NCI-H2227 treated with DMSO at 0.1 percent for 48 hours (cell line): ENCODE measurements around the gene ARNT2.
"Not testable (repeated sequence)": the region's sequence is repeated elsewhere in the genome, so short reads cannot be mapped to it uniquely, and the experiment has no call there.

Experiments used
- DNase-seq: peaks from one replicate; lab custom pipeline; 2025; lab: John Stamatoyannopoulos, UW

Gene ARNT2

DNA sequence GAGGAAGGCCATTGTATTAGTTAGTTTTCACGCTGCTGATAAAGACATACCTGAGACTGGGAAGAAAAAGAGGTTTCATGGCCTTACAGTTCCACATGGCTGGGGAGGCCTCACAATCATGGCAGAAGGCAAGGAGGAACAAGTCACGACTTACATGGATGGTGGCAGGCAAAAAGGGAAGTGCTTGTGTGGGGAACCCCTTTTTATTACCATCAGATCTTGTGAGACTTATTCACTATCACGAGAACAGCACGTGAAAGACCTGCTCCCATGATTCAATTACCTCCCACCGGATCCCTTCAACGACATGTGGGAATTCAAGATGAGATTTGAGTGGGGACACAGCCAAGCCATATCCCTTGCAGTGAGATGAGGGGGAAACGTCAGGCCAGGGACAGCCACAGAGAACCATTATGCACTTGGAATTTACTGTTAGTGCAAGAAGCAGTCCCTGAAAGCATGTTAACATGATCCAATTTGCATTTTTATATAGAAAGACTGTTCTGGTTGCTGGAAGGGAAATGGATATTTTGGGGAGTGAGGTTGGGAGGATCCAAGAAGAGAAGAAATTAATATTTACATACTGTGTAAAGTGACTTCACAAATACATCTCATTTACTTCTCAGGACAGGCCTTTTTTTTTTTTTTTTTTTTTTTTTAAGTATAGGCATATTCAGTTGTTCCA, 87.1 kb downstream of the ARNT2 start:
- DNase-seq: no peak

DNA sequence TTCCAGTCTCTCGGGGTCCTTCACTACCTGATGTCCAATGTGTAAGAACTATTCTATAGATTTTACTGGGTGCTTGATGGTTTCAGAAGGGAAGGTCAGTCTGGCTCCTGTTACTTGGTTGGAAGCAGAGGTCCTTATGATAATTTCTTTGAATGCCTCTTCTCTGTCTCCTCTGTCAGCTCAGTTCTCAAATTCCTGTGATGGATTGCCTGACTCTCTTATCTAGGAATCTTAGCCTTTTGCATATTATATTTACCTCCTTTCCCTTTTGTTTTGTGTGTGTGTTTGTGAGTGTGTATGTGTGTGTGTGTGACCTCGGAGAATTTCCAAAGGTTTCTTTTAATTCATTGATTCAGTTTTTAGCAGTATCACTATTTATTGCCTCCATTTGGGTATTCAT, 88.2 kb downstream of the ARNT2 start:
- no peak for DNase-seq

GRCh38 chr15:80492874-80493273, 88.7 kb downstream of the ARNT2 start:
- DNase-seq: no peak

GRCh38 chr15:80494351-80494751, 90.2 kb downstream of the ARNT2 start:
- no peak for DNase-seq

DNA sequence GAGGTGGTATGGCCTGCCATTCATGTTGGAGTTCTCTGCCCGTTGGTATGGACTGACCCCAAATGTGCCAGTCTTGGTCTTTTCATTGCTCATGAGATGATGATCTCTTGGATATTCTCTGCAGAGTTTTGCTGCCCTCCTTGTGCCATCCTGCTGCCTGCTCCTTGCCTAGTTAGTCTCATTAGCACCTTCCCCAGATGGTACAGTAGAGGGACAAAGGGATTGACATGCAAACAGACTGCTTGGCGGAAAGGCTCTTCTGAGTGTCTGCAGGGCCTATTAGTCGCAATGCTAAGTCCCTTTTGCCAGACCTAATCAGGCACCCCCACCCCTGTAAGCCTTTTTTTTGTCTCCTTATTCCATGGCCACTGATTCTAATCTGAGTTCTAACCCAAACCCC, 90.6 kb downstream of the ARNT2 start:
- no peak for DNase-seq

GRCh38 chr15:80495401-80495942, 91.3 kb downstream of the ARNT2 start:
- no peak for DNase-seq

DNA sequence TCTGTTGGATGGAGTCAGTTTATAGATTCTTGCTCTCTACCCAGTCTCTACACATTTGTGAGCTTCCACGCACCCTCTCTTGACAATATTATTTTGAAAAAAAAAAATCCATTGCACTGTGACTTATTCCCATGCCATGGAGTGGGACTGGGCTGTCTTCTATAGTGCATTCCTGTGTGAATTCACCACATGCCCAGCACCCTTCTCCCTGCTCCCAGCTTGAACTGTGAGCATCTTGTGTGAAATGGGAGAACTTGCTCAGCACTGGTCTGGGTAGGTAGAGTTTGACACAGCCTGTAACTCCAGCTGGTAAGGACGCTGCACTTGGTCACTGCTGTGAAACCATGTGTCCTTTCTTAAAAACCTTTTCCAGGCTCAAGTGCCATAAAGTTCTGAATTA, 91.9 kb downstream of the ARNT2 start:
- no peak for DNase-seq

- no peak for DNase-seq
Measured at GRCh38 chr15:80497221-80497620, 93.0 kb downstream of the ARNT2 start.

- DNase-seq: no peak
Measured at GRCh38 chr15:80498652-80499051, 94.5 kb downstream of the ARNT2 start.

DNA sequence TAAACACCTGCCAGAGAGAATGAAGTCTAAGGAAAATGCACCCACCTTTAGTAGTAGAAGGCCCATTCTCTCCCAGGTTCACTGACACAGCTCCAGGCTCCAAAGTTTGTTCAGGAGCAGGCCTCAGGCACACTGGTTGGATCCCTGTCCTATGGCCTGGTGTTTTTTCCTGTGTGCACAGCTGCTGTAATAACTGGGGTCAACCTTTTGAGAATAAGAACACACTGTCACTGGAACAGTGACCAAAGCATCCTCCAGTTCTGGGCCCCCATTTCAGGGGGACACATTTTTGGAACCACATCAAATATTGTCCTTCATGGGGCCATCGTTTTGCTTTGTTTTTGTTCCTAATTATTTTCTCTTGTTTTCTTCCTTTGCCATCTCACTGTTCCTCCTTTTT, 95.8 kb downstream of the ARNT2 start:
- no peak for DNase-seq

DNA sequence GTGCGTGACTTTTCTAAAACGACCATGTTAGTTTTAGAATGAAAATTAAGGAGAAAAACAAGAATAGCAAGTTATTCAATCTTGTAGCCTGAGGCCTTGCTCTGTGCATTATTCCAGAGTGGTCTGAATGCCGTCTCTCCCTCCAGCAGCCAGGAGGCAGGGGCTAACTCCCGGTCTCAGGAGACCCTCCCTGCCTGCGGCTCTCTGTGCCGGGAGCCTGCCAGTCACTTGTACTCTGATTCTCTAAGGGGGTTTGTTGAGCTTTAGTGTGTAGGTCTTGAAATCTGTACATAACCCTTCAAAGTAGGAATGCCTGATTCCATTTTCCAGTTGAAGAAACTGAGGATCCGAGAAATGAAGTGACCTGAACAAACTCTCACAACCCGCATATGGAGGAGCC, 97.3 kb downstream of the ARNT2 start:
- DNase-seq: no peak

GRCh38 chr15:80502782-80503181, 98.6 kb downstream of the ARNT2 start:
- no peak for DNase-seq

DNA sequence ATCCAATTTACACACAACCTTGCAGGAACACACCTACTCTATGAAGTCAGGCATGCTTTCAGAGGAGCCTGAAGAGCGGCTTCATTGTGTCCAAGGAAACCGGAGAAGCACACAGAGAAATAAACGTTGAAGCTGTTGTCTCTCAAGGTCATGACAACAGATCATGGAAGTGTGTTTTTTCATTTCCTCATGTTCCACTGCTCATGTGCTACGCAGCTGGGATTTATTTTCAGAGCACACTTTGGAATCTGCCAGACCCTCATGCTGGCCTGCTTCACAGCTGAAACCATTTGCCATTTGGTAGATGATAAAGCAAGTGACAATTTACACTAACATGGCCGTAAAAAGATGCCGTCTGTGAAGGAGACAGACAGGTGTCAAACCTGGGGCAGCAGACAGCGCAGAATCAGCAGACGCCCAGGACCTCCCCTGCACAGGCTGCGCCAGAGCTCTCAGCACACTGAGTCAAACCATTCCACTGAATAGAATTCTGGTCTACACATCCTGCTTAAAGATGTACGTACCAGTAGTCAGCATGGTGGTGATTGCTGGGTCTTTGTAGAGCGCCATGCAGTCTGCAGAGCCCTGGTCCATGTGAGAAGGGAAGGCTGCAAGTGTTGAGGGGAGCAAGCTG, 99.3 kb downstream of the ARNT2 start:
- no peak for DNase-seq

- DNase-seq: no peak
Measured at GRCh38 chr15:80504931-80505330, 100.7 kb downstream of the ARNT2 start.

DNA sequence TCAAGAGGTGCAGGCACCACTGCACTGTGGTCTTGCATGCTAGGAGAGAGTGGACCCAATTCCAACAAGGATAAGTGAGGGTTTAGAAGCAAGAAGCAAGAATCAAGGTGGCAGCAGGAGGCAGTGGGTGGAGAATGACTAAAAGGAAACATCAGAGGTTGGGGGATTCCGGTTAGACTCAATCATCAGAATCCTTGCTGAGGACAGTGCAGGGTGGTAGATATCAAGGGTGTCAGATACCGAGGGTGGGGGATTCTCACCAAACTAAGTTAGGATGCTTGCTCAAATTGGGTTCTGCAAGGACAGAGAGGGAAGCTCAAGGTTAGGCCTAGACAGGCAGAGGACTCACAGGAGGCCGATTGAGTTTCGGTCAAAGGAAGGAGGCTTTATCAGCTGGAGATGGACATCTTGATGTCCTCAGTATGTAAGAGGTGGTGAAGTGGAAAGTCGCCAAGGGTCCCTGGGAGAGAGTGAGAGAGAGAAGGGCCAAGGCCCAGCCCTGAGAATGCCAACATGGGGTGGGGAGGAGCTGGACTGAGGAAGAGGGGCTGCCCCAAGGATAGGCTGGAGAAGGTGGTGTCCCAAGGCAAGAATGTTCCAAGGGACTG, 102.2 kb downstream of the ARNT2 start:
- DNase-seq: no peak

GRCh38 chr15:80507131-80507530, 102.9 kb downstream of the ARNT2 start:
- DNase-seq: no peak

- DNase-seq: no peak
Measured at GRCh38 chr15:80507638-80508316, 103.6 kb downstream of the ARNT2 start.

- DNase-seq: no peak
Measured at GRCh38 chr15:80508783-80509182, 104.6 kb downstream of the ARNT2 start.

DNA sequence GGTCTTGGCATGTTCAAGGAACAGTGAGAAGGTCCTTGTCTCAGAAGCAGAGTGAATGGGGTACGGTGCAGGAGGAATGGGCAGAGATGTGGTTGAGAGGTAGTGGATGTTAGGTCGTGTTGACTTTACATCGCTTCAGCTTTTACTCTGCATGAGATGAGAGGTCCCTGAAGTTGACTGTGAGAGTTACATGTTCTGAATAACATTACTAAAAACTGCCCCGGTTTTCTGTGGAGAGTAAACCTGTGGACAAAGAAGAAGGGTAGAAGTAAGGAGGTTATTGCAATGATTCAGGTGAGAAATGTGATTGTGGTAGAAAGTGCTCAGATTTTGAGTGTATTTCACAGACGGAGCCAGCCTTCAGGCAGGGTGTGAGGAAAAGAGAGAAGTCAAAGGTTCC, 105.6 kb downstream of the ARNT2 start:
- DNase-seq: no peak

- not testable (repeated sequence) for DNase-seq
Measured at GRCh38 chr15:80510985-80511384, 106.8 kb downstream of the ARNT2 start.

DNA sequence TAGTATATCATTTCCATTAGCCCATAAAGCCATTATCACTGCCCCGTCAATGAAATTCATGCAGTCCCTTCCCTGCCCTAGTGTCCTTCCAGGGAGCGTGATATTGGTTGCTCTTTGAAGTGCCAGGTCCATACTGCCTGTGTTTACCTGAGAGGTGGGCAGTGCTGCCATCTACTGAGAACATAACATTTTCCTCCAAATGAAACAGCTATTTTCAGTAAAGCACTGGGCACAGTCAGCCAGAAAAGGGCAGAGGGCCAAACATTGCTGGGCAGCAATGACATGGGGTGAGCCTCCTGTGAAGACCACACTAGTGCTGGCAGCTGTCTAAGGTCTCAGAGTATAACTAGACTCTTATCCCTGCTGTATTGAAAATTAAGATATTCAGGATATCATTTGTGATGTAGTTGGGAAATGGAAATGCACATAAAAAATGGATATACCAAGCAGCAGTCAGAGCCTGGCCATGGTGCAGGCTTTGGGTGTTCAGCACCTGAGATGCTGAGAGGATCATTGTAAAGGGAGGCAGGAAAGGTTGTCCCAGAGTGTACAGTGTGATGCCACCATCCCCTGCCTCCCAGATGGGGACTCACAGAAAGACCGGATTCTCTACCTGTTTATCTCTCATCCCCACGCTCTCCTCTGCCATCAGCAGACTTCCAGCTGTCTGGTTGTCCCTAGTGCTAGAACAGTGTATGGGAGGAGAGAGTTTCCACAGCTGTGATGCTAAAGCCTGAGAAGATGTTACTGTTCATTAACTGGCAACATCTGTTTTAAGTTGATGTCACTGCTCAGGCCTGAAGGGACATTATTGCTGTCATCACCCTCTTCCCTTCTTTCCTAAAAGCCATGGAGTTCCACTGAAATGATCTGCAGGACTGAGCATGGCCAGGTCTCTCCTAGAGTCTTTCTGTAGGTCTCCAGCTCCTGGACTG, 108.8 kb downstream of the ARNT2 start:
- no peak for DNase-seq
